A673 (cell line): ENCODE measurements around the gene PNPLA3. TPM values are rescaled to one million over a fixed set of nuclear protein-coding genes. Genes with fewer than 3 reads are reported as not detected.

ENCODE experiments used
- BruUV-seq: library from RNA; stranded (reverse); fragments of 400-500 nt; replicated peaks from 2 replicates; lab custom pipeline; 2021; lab: Mats Ljungman, UMichigan
- CTCF ChIA-PET: fragments of 300-600 bp; sonication (Branson Sonifier 250); formaldehyde crosslinking; loops from one replicate; lab custom pipeline; 2022; ENCODE audit warnings: antibody characterized with exemption; lab: Charles Lee
- POLR2A ChIA-PET: fragments of 300-600 bp; sonication (Branson Sonifier 250); formaldehyde crosslinking; loops from one replicate; lab custom pipeline; 2022; ENCODE audit warnings: antibody characterized with exemption; ENCODE audit not compliant: low non-redundant PET; lab: Charles Lee
- DNase-seq: peaks from one replicate; pipeline ENCODE4 v3.0.0-alpha.2; 2015; ENCODE audit warnings: low spot score
- H3K27ac ChIP-seq: fragments of 200-600 bp; sonication (generic); 2 replicates; pipeline ENCODE4 v1.5.1; 2016; ENCODE audit warnings: mixed run types, low read depth, mild to moderate bottlenecking, mixed read lengths, antibody characterized with exemption, low read length; ENCODE audit not compliant: poor library complexity, severe bottlenecking
- H3K27me3 ChIP-seq: fragments of 200-600 bp; sonication (generic); replicated peaks from 2 replicates; pipeline ENCODE4 v1.6.1; 2017; ENCODE audit warnings: mixed run types, low read depth, mild to moderate bottlenecking, mixed read lengths, antibody characterized with exemption, low read length; ENCODE audit not compliant: insufficient read depth, poor library complexity
- H3K36me3 ChIP-seq: fragments of 200-600 bp; sonication (generic); 2 replicates; pipeline ENCODE4 v1.6.1; 2016; ENCODE audit warnings: mixed run types, mild to moderate bottlenecking, mixed read lengths, antibody characterized with exemption, low read length; ENCODE audit not compliant: insufficient read depth, poor library complexity, severe bottlenecking
- H3K4me1 ChIP-seq: fragments of 200-600 bp; sonication (generic); 2 replicates; pipeline ENCODE4 v1.6.1; 2017; ENCODE audit warnings: mixed run types, mild to moderate bottlenecking, mixed read lengths, antibody characterized with exemption, low read length; ENCODE audit not compliant: insufficient read depth, poor library complexity, severe bottlenecking
- H3K4me3 ChIP-seq: fragments of 200-600 bp; sonication (generic); 2 replicates; pipeline ENCODE4 v1.5.1; 2016; ENCODE audit warnings: low read depth, mixed run types, mild to moderate bottlenecking, mixed read lengths, low read length; ENCODE audit not compliant: poor library complexity, severe bottlenecking
- H3K9me3 ChIP-seq: fragments of 200-600 bp; sonication (generic); 2 replicates; pipeline ENCODE4 v1.6.1; 2016; ENCODE audit warnings: mixed run types, low read depth, mild to moderate bottlenecking, mixed read lengths, antibody characterized with exemption, low read length; ENCODE audit not compliant: poor library complexity, severe bottlenecking
- CTCF ChIP-seq: fragments of 300-800, 200-600 bp; sonication (generic); conservative IDR thresholded peaks from 2 replicates; pipeline ENCODE4 v1.5.1; 2017; ENCODE audit warnings: low read depth, mild to moderate bottlenecking, antibody characterized with exemption, low read length, moderate library complexity, mixed read lengths
- EZH2 ChIP-seq: fragments of 200-600 bp; sonication (generic); IDR thresholded peaks from 2 replicates; pipeline ENCODE4 v1.6.1; 2017; ENCODE audit warnings: borderline replicate concordance, low read depth, mild to moderate bottlenecking, mixed read lengths, antibody characterized with exemption, low read length; ENCODE audit not compliant: poor library complexity, severe bottlenecking
- intact Hi-C: fragments of 100-400 bp; cut with micrococcal nuclease; formaldehyde crosslinking; loops from one replicate; pipeline ENCODE4 v1.10.0; 2022; ENCODE audit not compliant: unreplicated experiment
- total RNA-seq: library from RNA; stranded (reverse); gene quantifications from 2 replicates; pipeline ENCODE4 v1.2.3, GENCODE V29; 2021

The PNPLA3 gene
- total RNA-seq, 1 experiment from 2014 or later: 11.8 TPM

- BruUV-seq: no TSS peak
- no peaks in the 10 kb centered on the region for H3K9me3 ChIP-seq
- ChIA-PET CTCF (no interaction called here), POLR2A (no interaction called here)
- TF ChIP-seq EZH2: no peak
- TF ChIP-seq CTCF: no peak
- DNase-seq: no peak
- H3K36me3 ChIP-seq: peaks cover 53% of the 10 kb centered on the region
- no peak overlapping the region for H3K27ac ChIP-seq
- intact Hi-C loops: no loop called here
- no peaks in the 10 kb centered on the region for H3K27me3 ChIP-seq
- no peak overlapping the region for H3K4me3 ChIP-seq
- H3K4me1 ChIP-seq: no peaks in the 10 kb centered on the region
These were observed 64.7 kb downstream of the PNPLA3 start for GRCh38 chr22:43988116-43988820.

DNA sequence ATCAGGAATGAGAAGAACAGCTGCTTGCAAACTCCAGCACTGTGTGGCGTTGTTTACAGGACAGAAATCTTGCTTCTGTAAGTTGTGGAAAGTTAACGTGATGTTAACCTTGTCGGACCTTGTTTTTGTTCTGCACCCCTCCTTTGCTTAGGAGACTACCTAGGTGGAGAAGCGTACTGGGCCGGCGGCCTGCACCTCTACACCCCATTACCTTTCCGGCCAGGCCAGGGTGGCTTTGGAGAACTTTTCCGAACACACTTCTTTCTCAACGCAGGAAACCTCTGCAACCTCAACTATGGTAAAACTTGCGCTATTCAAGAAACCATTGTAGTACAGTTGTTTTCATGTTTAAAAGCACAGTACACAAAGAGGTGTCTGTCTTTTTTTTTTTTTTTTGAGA, 65.4 kb downstream of the PNPLA3 start:
- ChIA-PET CTCF (interaction anchor here (0.7 kb wide), 1 partner anchor 583 kb away, joined by 8 read pairs; no protein-coding TSS in a partner anchor), POLR2A (no interaction called here)
- Histone ChIP-seq H3K27me3 (no peaks in the 10 kb centered on the region), H3K9me3 (no peaks in the 10 kb centered on the region), H3K27ac (no peak overlapping the region), H3K36me3 (peaks cover 57% of the 10 kb centered on the region), H3K4me1 (no peaks in the 10 kb centered on the region), H3K4me3 (no peak overlapping the region)
- BruUV-seq: no TSS peak
- intact Hi-C loops: no loop called here
- DNase-seq: no peak
- TF ChIP-seq CTCF (no peak), EZH2 (no peak)

GRCh38 chr22:43990044-43990443, 66.4 kb downstream of the PNPLA3 start:
- Histone ChIP-seq H3K9me3 (no peaks in the 10 kb centered on the region), H3K27ac (no peak overlapping the region), H3K4me3 (no peak overlapping the region), H3K27me3 (no peaks in the 10 kb centered on the region), H3K36me3 (peaks cover 61% of the 10 kb centered on the region), H3K4me1 (no peaks in the 10 kb centered on the region)
- TF ChIP-seq EZH2: no peak
- TF ChIP-seq CTCF: no peak
- DNase-seq: no peak
- POLR2A ChIA-PET: no interaction called here
- CTCF ChIA-PET: no interaction called here
- no TSS peak for BruUV-seq
- intact Hi-C loops: loop anchor here (10.0 kb wide), 1 partner anchor 365 kb away; no protein-coding TSS in a partner anchor
